ENCODE results near the gene CNIH2.
"Not testable (repeated sequence)": the region's sequence is repeated elsewhere in the genome, so short reads cannot be mapped to it uniquely, and the experiment has no call there.

The CNIH2 gene

DNA sequence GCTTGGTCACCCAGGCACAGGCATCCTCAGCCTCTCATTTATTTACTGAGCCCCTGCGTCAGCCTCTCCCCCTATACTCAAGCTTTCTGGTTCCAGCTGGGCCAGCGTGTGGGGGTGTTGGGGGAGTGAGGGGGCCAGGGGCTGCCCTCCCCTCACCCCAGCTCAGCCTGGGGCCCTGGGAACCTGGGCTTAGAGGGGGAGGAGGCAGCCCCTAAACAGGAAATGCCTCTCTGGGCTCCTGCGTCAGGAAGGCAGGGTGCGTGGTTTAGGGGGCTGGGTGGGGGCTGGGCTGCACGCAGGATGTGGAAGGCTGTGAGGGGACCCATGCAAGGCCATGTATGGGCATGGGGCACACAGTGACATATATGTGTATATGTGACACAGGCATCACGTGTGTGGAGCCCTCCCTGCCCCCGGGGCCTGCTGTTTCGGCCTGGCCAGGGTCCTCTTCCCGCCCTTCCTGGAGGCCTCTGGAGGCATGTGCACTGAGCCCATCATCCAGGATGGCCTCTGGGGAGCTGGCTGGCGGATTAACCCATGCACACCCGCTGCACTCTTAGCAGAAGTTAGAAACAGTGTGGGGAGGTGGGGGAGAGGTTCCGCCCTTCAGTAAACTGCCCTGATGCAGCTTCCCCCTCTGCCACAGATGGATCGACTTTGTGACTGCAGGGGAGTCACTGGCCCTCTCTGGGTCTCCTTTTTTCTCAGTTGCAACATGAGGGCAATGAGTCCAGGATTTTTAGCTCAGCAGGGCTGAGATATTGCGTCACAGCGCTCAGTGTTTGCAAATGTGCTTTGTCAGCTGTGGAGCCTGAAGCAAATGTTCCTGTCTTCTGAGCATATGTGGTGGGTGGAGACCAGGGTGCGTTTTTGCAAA is 40.0 kb downstream of the CNIH2 start:
- H3K4me3 Mint-ChIP-seq: peak overlapping the region; percentile 87
- H3K27ac Mint-ChIP-seq: peak overlapping the region; percentile 97
- H3K36me3 Mint-ChIP-seq: peaks cover 2% of the 10 kb centered on the region

DNA sequence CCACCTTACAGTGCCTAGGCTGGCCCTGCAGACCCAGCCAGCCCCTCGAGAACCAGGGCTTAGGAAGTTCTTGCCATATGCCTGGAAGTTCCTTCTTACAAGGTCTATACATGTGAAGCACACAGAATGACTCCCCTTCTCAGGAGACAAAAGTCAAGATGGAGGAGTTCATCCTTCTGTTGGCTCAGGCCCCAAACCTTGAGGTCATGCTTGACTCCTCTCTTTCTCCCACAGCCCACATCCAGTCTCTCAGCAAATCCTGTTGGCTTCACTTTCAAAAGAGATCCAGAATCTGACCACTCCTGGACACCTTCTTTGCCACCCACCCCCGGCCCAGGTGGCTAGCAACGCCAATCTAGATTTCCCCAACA is 40.6 kb downstream of the CNIH2 start:
- Mint-ChIP-seq H3K36me3 (peaks cover 2% of the 10 kb centered on the region), H3K4me1 (ENCODE audit: low read depth) (peaks cover 72% of the 10 kb centered on the region), H3K9me3 (ENCODE audit: low read depth) (no peaks in the 10 kb centered on the region), H3K4me3 (peak overlapping the region; percentile 87), H3K27ac (peak overlapping the region; percentile 97), H3K27me3 (no peaks in the 10 kb centered on the region)

More for the DNA sequence above, 40.0 kb downstream of the CNIH2 start:
- Mint-ChIP-seq H3K9me3 (ENCODE audit: low read depth) (no peaks in the 10 kb centered on the region), H3K27me3 (no peaks in the 10 kb centered on the region), H3K4me1 (ENCODE audit: low read depth) (peaks cover 69% of the 10 kb centered on the region)

DNA sequence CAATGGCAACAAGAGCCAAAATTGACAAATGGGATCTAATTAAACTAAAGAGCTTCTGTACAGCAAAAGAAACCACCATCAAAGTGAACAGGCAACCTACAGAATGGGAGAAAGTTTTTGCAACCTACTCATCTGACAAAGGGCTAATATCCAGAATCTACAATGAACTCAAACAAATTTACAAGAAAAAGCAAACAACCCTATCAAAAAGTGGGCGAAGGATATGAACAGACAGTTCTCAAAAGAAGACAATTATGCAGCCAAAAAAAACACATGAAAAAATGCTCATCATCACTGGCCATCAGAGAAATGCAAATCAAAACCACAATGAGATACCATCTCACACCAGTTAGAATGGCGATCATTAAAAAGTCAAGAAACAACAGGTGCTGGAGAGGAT is 42.3 kb downstream of the CNIH2 start:
- Mint-ChIP-seq H3K4me1 (ENCODE audit: low read depth) (peaks cover 64% of the 10 kb centered on the region), H3K27ac (peak overlapping the region; percentile 70)
- not testable (repeated sequence) for H3K36me3 Mint-ChIP-seq; H3K9me3 Mint-ChIP-seq (ENCODE audit: low read depth); H3K4me3 Mint-ChIP-seq; H3K27me3 Mint-ChIP-seq

DNA sequence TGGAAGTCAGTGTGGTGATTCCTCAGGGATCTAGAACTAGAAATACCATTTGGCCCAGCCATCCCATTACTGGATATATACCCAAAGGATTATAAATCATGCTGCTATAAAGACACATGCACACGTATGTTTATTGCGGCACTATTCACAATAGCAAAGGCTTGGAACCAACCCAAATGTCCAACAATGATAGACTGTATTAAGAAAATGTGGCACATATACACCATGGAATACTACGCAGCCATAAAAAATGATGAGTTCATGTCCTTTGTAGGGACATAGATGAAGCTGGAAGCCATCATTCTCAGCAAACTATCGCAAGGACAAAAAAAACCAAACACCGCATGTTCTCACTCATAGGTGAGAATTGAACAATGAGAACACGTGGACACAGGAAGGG is 42.8 kb downstream of the CNIH2 start:
- H3K27ac Mint-ChIP-seq; H3K9me3 Mint-ChIP-seq (ENCODE audit: low read depth); H3K27me3 Mint-ChIP-seq; H3K36me3 Mint-ChIP-seq; H3K4me3 Mint-ChIP-seq: not testable (repeated sequence)
- H3K4me1 Mint-ChIP-seq (ENCODE audit: low read depth): peaks cover 64% of the 10 kb centered on the region

DNA sequence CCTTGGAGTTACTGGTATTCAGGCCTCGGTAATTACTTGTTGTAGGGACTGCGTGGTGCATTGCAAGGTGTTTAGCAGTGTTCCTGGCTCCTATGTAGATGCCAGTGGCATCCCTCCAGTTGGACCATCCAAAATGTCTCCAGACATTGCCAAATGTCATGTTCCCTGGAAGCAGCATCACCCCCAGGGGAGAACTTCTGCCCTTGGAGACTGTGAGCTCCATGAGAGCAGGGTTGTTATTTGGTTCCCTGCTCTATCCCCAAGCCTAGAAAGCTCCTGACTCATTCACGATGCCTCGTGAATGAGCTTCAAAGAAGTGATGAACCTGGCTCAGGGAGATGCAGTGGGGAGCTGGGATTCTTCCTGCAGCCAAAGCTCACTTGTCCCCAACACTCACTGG is 43.6 kb downstream of the CNIH2 start:
- Mint-ChIP-seq H3K9me3 (ENCODE audit: low read depth) (no peaks in the 10 kb centered on the region), H3K27me3 (no peaks in the 10 kb centered on the region), H3K4me1 (ENCODE audit: low read depth) (peaks cover 65% of the 10 kb centered on the region), H3K4me3 (no peak overlapping the region), H3K36me3 (no peaks in the 10 kb centered on the region), H3K27ac (peak overlapping the region; percentile 73)

DNA sequence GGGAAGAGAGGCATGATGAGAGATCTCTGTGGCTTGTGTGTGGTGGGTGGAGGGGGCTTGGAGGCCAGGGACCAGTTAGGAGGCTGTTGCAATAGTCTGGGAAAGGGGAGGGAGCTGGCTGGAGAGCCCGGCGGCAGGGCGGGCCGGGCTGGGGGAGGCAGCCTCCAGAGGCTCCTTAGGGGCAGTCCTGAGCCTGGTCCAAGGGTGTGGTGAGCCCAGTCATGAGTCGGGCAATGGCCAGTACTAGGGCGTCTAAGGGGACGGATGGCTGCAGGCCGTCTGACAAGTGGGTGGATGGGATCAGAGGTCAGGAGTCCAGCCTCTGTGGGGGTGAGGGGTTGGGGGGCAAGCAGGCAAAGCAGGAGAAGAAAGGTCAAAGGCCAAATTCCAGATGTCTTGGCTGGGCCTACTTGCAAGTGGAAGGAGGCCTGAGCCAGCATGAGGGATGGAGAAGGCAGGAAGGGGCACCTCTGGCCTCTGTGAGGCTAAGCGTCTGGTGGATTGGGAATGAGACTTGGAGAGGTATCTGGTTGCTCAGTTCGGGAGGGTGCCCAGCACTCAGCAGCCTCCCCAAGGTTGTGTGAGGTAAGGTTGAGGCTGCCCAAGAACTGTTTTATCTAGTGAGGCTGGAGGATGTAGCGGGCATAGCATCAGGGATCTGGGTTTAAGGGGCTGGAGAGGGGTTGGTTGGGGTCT is 44.9 kb downstream of the CNIH2 start:
- Mint-ChIP-seq H3K4me1 (ENCODE audit: low read depth) (peaks cover 67% of the 10 kb centered on the region), H3K27me3 (no peaks in the 10 kb centered on the region), H3K9me3 (ENCODE audit: low read depth) (no peaks in the 10 kb centered on the region), H3K27ac (peak overlapping the region; percentile 89), H3K36me3 (no peaks in the 10 kb centered on the region), H3K4me3 (no peak overlapping the region)

DNA sequence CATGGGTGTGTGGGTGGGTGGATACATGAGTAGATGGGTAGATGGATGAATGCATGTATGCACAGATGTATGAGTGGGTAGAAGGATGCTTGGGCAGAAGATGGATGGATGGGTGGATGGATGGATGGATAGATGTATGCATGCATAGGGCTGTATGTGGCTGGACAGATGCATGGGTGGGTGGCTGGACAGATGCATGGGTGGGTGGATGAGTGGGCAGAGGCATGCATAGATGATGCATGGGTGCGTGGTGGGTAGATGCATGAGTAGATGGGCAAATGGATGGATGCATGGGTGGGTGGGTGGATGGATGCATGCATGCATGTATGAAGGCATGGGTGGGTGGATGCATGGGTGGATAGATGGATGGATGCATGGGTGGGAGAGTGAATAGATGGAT is 45.7 kb downstream of the CNIH2 start:
- Mint-ChIP-seq H3K4me1 (ENCODE audit: low read depth) (peaks cover 67% of the 10 kb centered on the region), H3K27ac (no peak overlapping the region), H3K36me3 (no peaks in the 10 kb centered on the region), H3K9me3 (ENCODE audit: low read depth) (no peaks in the 10 kb centered on the region), H3K4me3 (no peak overlapping the region), H3K27me3 (no peaks in the 10 kb centered on the region)

DNA sequence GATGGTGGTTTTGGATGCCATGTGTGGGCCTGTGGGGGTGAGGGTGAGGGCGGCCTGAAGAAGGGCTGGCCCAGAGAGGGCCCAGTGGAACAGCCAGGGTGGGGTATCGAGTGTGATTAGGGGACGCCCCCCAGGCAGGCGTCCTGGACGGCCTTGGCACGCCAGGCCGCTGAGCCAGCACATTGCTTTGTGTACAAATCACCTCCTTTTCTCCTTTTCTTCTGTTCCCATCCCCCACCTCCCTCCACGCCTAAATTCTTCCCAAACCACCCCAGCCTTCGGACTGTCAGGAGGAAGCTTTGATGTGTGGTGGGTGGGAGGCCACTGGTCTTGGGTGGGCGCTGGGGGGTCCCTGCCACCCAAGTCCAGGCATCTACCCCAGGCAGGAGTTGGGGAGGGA is 46.7 kb downstream of the CNIH2 start:
- H3K4me3 Mint-ChIP-seq: no peak overlapping the region
- peaks cover 59% of the 10 kb centered on the region for H3K4me1 Mint-ChIP-seq (ENCODE audit: low read depth)
- no peaks in the 10 kb centered on the region for H3K36me3 Mint-ChIP-seq
- no peaks in the 10 kb centered on the region for H3K9me3 Mint-ChIP-seq (ENCODE audit: low read depth)
- H3K27ac Mint-ChIP-seq: peak overlapping the region; percentile 51
- H3K27me3 Mint-ChIP-seq: no peaks in the 10 kb centered on the region

DNA sequence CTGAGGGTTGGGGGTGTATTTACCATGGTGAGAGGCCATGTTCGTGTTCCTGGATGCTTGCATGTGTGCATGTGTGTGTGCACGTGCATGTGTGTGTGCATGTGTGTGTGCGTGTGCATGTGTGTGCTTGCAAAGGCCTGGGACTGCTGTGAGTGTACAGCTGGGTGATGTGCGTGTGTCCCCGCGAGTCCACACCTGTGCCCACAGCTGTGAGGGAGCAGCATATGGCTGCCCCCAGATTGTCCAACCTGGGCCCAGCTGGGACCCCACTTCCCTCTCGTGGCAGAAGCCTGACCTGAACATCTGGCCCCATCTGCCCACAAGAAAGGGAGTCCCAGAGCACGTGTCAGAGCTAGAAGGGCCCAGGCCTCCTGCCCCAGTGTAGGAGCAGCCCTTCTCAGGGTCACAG is 47.3 kb downstream of the CNIH2 start:
- H3K27me3 Mint-ChIP-seq: no peaks in the 10 kb centered on the region
- H3K36me3 Mint-ChIP-seq: no peaks in the 10 kb centered on the region
- H3K9me3 Mint-ChIP-seq (ENCODE audit: low read depth): no peaks in the 10 kb centered on the region
- no peak overlapping the region for H3K4me3 Mint-ChIP-seq
- peaks cover 54% of the 10 kb centered on the region for H3K4me1 Mint-ChIP-seq (ENCODE audit: low read depth)
- H3K27ac Mint-ChIP-seq: peak overlapping the region; percentile 85

DNA sequence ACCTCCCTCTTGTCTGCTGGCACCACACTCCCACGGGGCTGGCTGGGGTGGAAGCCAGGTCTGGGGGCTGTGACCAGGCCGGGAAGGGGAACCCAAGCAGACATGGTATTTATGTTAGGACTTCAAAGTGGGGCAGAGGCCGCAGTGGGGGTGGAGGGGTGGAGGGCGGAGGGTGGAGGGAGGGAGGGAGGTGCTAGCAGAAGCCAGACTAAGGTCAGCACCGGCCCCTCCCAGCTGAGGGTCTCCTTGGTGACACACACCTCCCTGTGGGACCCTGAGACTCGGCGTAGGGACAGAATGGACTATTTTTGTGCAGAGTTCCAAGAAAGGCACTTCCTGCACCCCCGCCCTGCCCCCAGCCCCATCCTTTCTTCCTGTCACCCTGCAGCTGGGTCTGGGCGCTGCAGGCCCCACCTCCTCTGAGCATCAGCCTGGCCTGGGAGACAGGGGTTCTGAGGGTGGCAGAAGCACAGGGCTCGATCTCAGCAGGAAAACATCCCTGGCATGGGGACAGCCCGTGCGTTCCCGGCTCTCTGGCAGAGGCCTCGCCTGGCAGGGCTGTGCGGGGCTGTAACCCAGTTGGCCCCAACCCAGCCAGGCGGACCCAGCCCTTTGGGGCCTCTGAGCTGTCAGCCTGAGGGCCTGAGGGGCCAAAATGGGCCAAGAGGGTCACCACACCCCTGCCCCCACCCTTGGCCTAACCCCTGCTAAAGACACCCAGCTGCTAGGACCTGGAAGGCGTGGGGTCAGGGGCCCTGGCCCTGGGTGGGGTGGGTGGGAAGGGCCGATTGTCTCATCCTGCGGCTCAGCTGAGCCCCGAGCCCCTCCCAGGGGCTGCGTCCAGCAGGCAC is 48.5 kb downstream of the CNIH2 start:
- peak overlapping the region; percentile 85 for H3K27ac Mint-ChIP-seq
- peak overlapping the region; percentile 32 for H3K4me3 Mint-ChIP-seq
- no peaks in the 10 kb centered on the region for H3K9me3 Mint-ChIP-seq (ENCODE audit: low read depth)
- H3K27me3 Mint-ChIP-seq: no peaks in the 10 kb centered on the region
- no peaks in the 10 kb centered on the region for H3K36me3 Mint-ChIP-seq
- peaks cover 52% of the 10 kb centered on the region for H3K4me1 Mint-ChIP-seq (ENCODE audit: low read depth)

DNA sequence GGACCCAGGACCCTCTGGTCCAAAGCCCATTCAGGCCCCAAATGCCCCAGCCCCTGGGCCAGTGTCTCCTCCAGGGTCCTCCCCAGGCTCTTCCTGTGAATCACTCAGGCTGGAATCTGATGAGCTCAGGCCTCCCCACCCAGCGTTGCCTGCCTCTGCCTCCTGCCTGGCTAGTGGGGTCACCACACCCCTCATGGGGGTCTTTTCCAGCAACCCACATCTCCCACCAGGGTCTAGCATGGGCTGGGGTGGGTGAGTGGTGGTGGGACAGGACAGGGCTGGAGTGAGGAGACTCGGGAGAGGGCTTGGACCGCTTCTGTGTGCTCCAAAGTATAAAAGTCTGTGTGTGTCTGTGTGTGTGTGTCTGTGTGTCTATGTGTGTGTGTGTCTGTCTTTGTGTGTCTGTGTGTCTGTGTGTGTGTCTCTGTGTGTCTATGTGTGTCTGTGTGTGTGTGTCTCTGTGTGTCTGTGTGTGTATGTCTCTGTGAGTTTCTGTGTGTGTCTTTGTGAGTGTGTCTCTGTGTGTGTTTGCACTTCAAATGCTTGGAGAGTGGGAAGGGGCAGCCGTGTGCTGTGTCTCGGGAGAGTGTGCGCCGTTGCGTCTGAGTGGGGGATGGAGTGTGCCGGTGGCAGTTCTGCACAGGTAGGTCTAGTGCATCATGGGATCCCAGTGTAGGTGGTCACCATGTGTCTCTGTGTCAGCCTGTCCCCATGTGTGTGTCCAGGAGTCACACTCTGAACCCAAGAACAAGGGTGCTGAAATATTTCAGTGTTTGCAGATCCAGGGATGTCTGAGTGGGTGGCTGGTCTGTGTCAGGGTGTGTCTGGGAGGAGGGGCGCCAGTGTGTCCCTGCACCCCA is 49.4 kb downstream of the CNIH2 start:
- peak overlapping the region; percentile 53 for H3K4me3 Mint-ChIP-seq
- H3K27me3 Mint-ChIP-seq: no peaks in the 10 kb centered on the region
- H3K9me3 Mint-ChIP-seq (ENCODE audit: low read depth): no peaks in the 10 kb centered on the region
- H3K4me1 Mint-ChIP-seq (ENCODE audit: low read depth): peaks cover 46% of the 10 kb centered on the region
- H3K36me3 Mint-ChIP-seq: no peaks in the 10 kb centered on the region
- peak overlapping the region; percentile 87 for H3K27ac Mint-ChIP-seq

DNA sequence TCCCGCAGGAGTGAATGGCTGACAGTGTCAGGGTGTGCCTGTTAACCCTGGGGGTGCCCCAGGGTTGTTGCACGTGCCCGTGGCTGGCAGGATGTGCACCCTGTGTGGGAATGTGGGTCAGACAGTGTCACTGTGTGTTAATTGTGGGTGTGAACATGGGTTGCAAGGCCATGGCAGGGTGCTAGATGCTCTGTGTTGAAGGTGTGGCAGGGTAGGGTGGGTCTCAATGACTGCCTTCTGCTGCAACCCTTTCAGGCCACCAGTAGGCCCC is 50.0 kb downstream of the CNIH2 start:
- Mint-ChIP-seq H3K27ac (peak overlapping the region; percentile 87), H3K27me3 (no peaks in the 10 kb centered on the region), H3K36me3 (no peaks in the 10 kb centered on the region)

DNA sequence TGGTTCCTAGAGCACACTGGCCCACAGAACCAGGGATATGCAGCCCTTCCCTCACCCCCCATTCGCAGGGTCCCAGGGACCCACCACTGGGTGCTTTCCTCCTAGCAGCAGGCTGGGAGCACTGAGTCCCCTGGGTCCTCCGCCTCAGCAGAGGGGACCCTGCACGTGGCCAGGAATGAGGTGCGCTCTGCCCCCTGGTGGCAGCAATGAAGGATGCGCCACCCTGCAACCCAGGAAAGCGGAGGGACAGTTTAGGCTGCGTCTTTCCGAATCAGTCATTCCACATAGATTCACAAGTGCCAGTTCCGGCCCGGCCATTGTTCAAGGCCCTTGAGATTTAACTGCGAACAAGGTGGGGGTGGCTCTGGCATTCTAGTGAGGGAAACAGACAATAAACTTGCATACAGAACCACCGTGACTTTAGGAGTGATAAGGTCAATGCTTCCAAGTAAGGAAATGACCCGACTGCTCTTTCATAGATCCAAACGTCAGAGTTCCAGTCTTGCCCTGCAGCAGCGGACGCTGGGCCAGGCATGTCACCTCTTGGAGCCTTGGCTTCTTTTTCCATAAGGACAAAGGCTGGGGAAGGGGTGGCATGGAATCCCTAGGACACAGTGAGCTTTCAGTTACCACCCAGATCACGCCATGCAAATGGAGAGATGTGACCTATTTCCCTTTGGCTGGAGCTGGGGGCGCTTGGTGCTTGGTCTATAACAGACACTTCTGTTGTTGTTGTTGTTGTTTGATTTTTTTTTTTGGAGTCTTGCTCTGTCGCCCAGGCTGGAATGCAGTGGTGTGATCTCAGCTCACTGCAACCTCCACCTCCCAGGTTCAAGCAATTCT is 50.5 kb downstream of the CNIH2 start:
- peaks cover 36% of the 10 kb centered on the region for H3K4me1 Mint-ChIP-seq (ENCODE audit: low read depth)
- H3K4me3 Mint-ChIP-seq: peak overlapping the region; percentile 57
- H3K27ac Mint-ChIP-seq: peak overlapping the region; percentile 87
- no peaks in the 10 kb centered on the region for H3K36me3 Mint-ChIP-seq
- H3K9me3 Mint-ChIP-seq (ENCODE audit: low read depth): no peaks in the 10 kb centered on the region
- H3K27me3 Mint-ChIP-seq: no peaks in the 10 kb centered on the region

More for the DNA sequence above, 50.0 kb downstream of the CNIH2 start:
- peaks cover 41% of the 10 kb centered on the region for H3K4me1 Mint-ChIP-seq (ENCODE audit: low read depth)
- H3K4me3 Mint-ChIP-seq: peak overlapping the region; percentile 57
- H3K9me3 Mint-ChIP-seq (ENCODE audit: low read depth): no peaks in the 10 kb centered on the region
